Prostate gland (tissue), 2 donors: ENCODE data around the gene FALEC.

Source experiments
- CTCF ChIP-seq, 4 experiments: fragments of 200-600 bp in 2 of 4; fragments of 450-650 bp in 2 of 4; sonication (generic) in 2 of 4; IDR thresholded peaks; 1 replicate in 3 of 4; 2 replicates in 1 of 4; pipeline ENCODE4 v1.5.1; 2016 to 2019; ENCODE audit warnings: antibody characterized with exemption in 4 of 4, mild to moderate bottlenecking in 2 of 4, moderate library complexity in 2 of 4
- POLR2A ChIP-seq: fragments of 450-650 bp; IDR thresholded peaks from one replicate; pipeline ENCODE4 v1.6.1; 2016; ENCODE audit warnings: antibody characterized with exemption, mild to moderate bottlenecking

- TF ChIP-seq CTCF (IDR thresholded peaks at IDR 0.05) (no peak), POLR2A (no peak)
Measured at GRCh38 chr1:150563340-150564038, 47.9 kb downstream of the FALEC start.
